ENCODE measurements around the gene STIM1.
A peak's percentile ranks its signal among the peaks of the same experiment; 100 is the strongest.
"Not testable (repeated sequence)": the region's sequence is repeated elsewhere in the genome, so short reads cannot be mapped to it uniquely, and the experiment has no call there.

The STIM1 gene

GRCh38 chr11:3879967-3880542 lies 24.6 kb downstream of the STIM1 start:
- DNase-seq (ENCODE audit: low read depth in 2 of 2, low spot score in 1 of 2) = no peak

GRCh38 chr11:3880724-3881123 lies 25.3 kb downstream of the STIM1 start:
- no peak for DNase-seq (ENCODE audit: low read depth in 2 of 2, low spot score in 1 of 2)

GRCh38 chr11:3882655-3883054 lies 27.2 kb downstream of the STIM1 start:
- DNase-seq (ENCODE audit: low read depth in 2 of 2, low spot score in 1 of 2) = no peak

- DNase-seq (ENCODE audit: low read depth in 2 of 2, low spot score in 1 of 2) = no peak
Observed at GRCh38 chr11:3885855-3886254, 30.4 kb downstream of the STIM1 start.

GRCh38 chr11:3886985-3887384 lies 31.5 kb downstream of the STIM1 start:
- no peak for DNase-seq (ENCODE audit: low read depth in 2 of 2, low spot score in 1 of 2)

- no peak for DNase-seq (ENCODE audit: low read depth in 2 of 2, low spot score in 1 of 2)
Observed at GRCh38 chr11:3888876-3889275, 33.4 kb downstream of the STIM1 start.

GRCh38 chr11:3890014-3890413 lies 34.5 kb downstream of the STIM1 start:
- no peak for DNase-seq (ENCODE audit: low read depth in 2 of 2, low spot score in 1 of 2)

GRCh38 chr11:3890806-3891205 lies 35.3 kb downstream of the STIM1 start:
- DNase-seq (ENCODE audit: low read depth in 2 of 2, low spot score in 1 of 2) = no peak

- no peak for DNase-seq (ENCODE audit: low read depth in 2 of 2, low spot score in 1 of 2)
Observed at GRCh38 chr11:3891751-3892150, 36.3 kb downstream of the STIM1 start.

- no peak for DNase-seq (ENCODE audit: low read depth in 2 of 2, low spot score in 1 of 2)
Observed at GRCh38 chr11:3892156-3892555, 36.7 kb downstream of the STIM1 start.

- no peak for DNase-seq (ENCODE audit: low read depth in 2 of 2, low spot score in 1 of 2)
Observed at GRCh38 chr11:3893311-3893710, 37.8 kb downstream of the STIM1 start.

GRCh38 chr11:3894128-3894731 lies 38.8 kb downstream of the STIM1 start:
- no peak for DNase-seq (ENCODE audit: low read depth in 2 of 2, low spot score in 1 of 2)

GRCh38 chr11:3896644-3897043 lies 41.2 kb downstream of the STIM1 start:
- DNase-seq (ENCODE audit: low read depth in 2 of 2, low spot score in 1 of 2) = no peak

GRCh38 chr11:3900230-3900629 lies 44.8 kb downstream of the STIM1 start:
- DNase-seq (ENCODE audit: low read depth in 2 of 2, low spot score in 1 of 2) = not testable (repeated sequence)

- DNase-seq (ENCODE audit: low read depth in 2 of 2, low spot score in 1 of 2) = no peak
Observed at GRCh38 chr11:3901249-3902025, 46.0 kb downstream of the STIM1 start.

GRCh38 chr11:3902441-3902840 lies 47.0 kb downstream of the STIM1 start:
- DNase-seq (ENCODE audit: low read depth in 2 of 2, low spot score in 1 of 2) = no peak

- no peak for DNase-seq (ENCODE audit: low read depth in 2 of 2, low spot score in 1 of 2)
Observed at GRCh38 chr11:3903207-3903896, 47.9 kb downstream of the STIM1 start.

GRCh38 chr11:3904228-3904627 lies 48.8 kb downstream of the STIM1 start:
- DNase-seq (ENCODE audit: low read depth in 2 of 2, low spot score in 1 of 2) = no peak

- DNase-seq (ENCODE audit: low read depth in 2 of 2, low spot score in 1 of 2) = peak; percentile 23 to 43
Observed at GRCh38 chr11:3905080-3905953, 49.9 kb downstream of the STIM1 start.

- no peak for DNase-seq (ENCODE audit: low read depth in 2 of 2, low spot score in 1 of 2)
Observed at GRCh38 chr11:3906166-3906565, 50.7 kb downstream of the STIM1 start.

GRCh38 chr11:3907590-3907989 lies 52.1 kb downstream of the STIM1 start:
- DNase-seq (ENCODE audit: low read depth in 2 of 2, low spot score in 1 of 2) = no peak
